HG03378 (cell line): ENCODE measurements around the gene NDUFB5.

Experiments used
- ATAC-seq: cut with Tn5 transposase; IDR thresholded peaks from one replicate; pipeline ENCODE4 v1.9.1; 2021; ENCODE audit warnings: mild to moderate bottlenecking, moderate library complexity; ENCODE audit not compliant: unreplicated experiment

Gene NDUFB5

GRCh38 chr3:179676081-179676480 lies 71.5 kb downstream of the NDUFB5 start:
- no peak for ATAC-seq
